ENCODE results near the gene SOAT1. TPM values are rescaled to one million over a fixed set of nuclear protein-coding genes. Genes with fewer than 3 reads are reported as not detected.

The SOAT1 gene
- total and polyA plus RNA-seq, 2 experiments from 2014 or later = 20.8 to 28.9 TPM

DNA sequence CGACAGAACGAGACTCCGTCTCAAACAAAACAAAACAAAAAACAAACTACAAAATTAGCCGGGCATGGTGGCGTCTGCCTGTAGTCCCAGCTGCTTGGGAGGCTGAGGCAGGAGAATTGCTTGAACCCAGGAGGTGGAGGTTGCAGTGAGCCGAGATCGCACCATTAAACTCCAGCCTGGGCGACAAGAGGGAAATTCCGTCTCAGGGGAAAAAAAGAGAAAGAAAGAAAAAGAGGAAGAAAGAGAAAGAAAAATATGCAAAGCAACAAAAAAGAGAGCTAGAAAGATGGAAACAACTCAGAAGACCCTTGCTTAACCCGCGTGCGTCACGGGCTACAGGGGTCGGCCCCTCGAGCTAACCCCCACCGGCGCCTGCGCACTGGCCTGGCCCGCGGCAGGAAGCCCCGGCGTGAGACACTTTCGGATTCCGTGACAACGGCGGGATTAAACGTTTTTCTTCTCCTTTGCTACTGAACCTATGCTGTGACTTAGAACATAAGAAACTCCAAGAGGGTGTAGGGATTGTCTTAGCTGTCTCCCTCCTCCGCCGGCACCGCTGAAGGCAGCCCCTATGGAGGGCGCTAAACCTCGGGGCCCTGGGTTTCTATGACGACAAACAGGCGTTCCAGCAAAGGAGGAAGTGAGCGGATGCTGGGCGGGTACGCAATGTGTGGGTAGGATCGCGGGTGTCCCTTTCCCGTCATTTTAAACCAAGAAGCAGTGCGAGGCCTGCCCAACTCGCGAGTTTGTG lies 71.9 kb downstream of the SOAT1 start, which contains the start of gene AXDND1:
Gene AXDND1, plus strand, starts transcription at position 630 of the 751 bp plus-strand sequence. CDS start 539 bp downstream, outside the sequence.
- Histone ChIP-seq H2AFZ (peak within 1 kb of the TSS; percentile 99), H3K4me3 (peak within 1 kb of the TSS; percentile 29), H4K20me1 (ENCODE audit: insufficient read depth, poor library complexity, severe bottlenecking) (no peaks in the 10 kb centered on the region), H3K36me3 (replicated peaks; ENCODE audit: insufficient read depth, low read depth) (no peaks in the 10 kb centered on the region), H3K27ac (peak within 1 kb of the TSS; percentile 94), H3K9me2 (replicated peaks; ENCODE audit: insufficient read depth) (no peaks in the 10 kb centered on the region), H3K27me3 (no peaks in the 10 kb centered on the region), H3K79me2 (no peaks in the 10 kb centered on the region), H3K4me2 (peak within 1 kb of the TSS; percentile 77), H3K9me3 (ENCODE audit: low read depth) (no peaks in the 10 kb centered on the region), H3K4me1 (ENCODE audit: insufficient read depth) (no peaks in the 10 kb centered on the region)
- no peak for TF ChIP-seq EZH2 (IDR thresholded peaks at IDR 0.05; ENCODE audit: borderline replicate concordance)
- no peak for TF ChIP-seq EZH2phosphoT487 (IDR thresholded peaks at IDR 0.05; ENCODE audit: low read depth, severe bottlenecking, unreplicated experiment)
- TF ChIP-seq, protein P1, sequence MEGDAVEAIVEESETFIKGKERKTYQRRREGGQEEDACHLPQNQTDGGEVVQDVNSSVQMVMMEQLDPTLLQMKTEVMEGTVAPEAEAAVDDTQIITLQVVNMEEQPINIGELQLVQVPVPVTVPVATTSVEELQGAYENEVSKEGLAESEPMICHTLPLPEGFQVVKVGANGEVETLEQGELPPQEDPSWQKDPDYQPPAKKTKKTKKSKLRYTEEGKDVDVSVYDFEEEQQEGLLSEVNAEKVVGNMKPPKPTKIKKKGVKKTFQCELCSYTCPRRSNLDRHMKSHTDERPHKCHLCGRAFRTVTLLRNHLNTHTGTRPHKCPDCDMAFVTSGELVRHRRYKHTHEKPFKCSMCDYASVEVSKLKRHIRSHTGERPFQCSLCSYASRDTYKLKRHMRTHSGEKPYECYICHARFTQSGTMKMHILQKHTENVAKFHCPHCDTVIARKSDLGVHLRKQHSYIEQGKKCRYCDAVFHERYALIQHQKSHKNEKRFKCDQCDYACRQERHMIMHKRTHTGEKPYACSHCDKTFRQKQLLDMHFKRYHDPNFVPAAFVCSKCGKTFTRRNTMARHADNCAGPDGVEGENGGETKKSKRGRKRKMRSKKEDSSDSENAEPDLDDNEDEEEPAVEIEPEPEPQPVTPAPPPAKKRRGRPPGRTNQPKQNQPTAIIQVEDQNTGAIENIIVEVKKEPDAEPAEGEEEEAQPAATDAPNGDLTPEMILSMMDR (IDR thresholded peaks at IDR 0.05; ENCODE audit: poor library complexity) = no peak
- DNase-seq (ENCODE audit: low spot score) = peak; percentile 90
- WGBS (ENCODE audit: low lambda C conversion rate, missing lambda C conversion rate) = 8% methylated on average over 39 of the region's 43 CpGs

DNA sequence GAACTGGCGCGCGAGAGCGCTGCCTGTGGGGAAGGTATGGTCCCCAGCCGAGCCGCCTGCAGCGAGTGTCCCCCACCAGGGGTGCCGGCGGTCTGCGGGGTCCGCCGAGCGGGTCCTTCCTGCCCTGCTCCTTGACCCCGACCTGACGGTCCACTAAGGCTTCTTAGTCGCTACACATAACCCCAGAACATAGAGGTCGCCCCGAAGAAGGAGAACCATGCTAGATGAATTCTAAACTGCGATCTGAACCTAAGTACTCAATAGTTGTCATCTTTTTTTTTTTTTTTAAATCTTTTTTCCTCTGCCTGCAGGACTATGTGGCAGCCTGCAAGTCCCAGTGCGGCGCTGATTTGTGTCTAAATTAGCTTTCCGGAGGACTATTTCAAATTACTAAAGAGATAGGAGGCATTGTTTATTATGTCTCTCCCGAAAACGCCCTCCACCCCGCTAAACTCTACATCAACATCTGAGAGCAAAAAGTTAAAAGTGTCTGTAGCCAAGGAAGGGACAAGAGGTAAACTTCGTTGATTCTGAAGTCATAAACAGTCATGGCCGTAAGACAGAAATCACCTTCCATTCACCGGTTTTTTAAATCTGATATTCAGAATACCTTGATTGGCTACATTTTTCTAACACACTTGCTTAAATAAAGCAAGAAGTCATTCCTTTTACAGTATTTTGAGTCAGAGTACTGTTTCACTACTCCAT lies 72.7 kb downstream of the SOAT1 start:
- no peaks in the 10 kb centered on the region for H3K4me1 ChIP-seq (ENCODE audit: insufficient read depth)
- TF ChIP-seq, protein P1 (IDR thresholded peaks at IDR 0.05; ENCODE audit: poor library complexity) = no peak
- TF ChIP-seq EZH2 (IDR thresholded peaks at IDR 0.05; ENCODE audit: borderline replicate concordance) = no peak
- no peak for TF ChIP-seq EZH2phosphoT487 (IDR thresholded peaks at IDR 0.05; ENCODE audit: low read depth, severe bottlenecking, unreplicated experiment)
- no peaks in the 10 kb centered on the region for H3K27me3 ChIP-seq
- no peaks in the 10 kb centered on the region for H3K79me2 ChIP-seq
- peak overlapping the region; percentile 99 for H2AFZ ChIP-seq
- H3K27ac ChIP-seq = peak overlapping the region; percentile 94
- 6% methylated on average over 28 of the region's 28 CpGs for WGBS (ENCODE audit: low lambda C conversion rate, missing lambda C conversion rate)
- H3K4me3 ChIP-seq = peak overlapping the region; percentile 29
- no peaks in the 10 kb centered on the region for H3K36me3 ChIP-seq (replicated peaks; ENCODE audit: insufficient read depth, low read depth)
- no peaks in the 10 kb centered on the region for H3K9me3 ChIP-seq (ENCODE audit: low read depth)
- H4K20me1 ChIP-seq (ENCODE audit: insufficient read depth, poor library complexity, severe bottlenecking) = no peaks in the 10 kb centered on the region
- peak overlapping the region; percentile 77 for H3K4me2 ChIP-seq
- peak; percentile 16 for DNase-seq (ENCODE audit: low spot score)
- no peaks in the 10 kb centered on the region for H3K9me2 ChIP-seq (replicated peaks; ENCODE audit: insufficient read depth)

DNA sequence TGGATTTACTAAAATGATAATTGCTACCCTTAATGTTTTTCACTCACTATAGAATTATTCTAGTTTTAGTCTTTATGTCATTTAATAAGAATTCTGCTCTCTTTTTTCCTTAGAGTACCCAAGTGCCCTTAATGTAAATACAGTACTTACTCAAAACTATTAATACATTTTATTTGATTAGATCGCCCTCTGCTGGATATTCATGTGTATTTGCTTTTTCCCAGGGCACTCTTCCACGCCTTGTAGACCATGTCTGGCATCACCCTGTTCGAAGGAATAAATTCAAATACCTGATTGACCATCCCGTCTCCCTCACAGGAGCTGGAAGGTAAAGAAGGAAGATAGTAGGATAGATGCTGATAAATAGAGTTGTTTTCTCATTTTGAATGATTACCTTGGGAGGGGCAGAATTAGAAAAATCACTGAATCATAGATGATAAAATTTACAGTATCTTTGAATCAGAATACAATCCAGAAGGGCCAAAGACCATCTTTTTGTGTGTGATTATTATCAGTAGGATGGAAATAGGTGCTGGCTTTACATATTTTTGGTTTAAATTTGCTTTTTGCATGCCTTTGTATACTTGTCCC lies 76.2 kb downstream of the SOAT1 start:
- Histone ChIP-seq H3K9me2 (replicated peaks; ENCODE audit: insufficient read depth) (no peaks in the 10 kb centered on the region), H3K27ac (no peak overlapping the region), H3K4me3 (no peak overlapping the region), H3K4me1 (ENCODE audit: insufficient read depth) (no peaks in the 10 kb centered on the region), H3K9me3 (ENCODE audit: low read depth) (no peaks in the 10 kb centered on the region), H3K4me2 (no peak overlapping the region), H3K79me2 (no peaks in the 10 kb centered on the region), H2AFZ (no peak overlapping the region), H4K20me1 (ENCODE audit: insufficient read depth, poor library complexity, severe bottlenecking) (no peaks in the 10 kb centered on the region), H3K36me3 (replicated peaks; ENCODE audit: insufficient read depth, low read depth) (no peaks in the 10 kb centered on the region), H3K27me3 (no peaks in the 10 kb centered on the region)
- no peak for TF ChIP-seq EZH2 (IDR thresholded peaks at IDR 0.05; ENCODE audit: borderline replicate concordance)
- TF ChIP-seq, protein P1 (IDR thresholded peaks at IDR 0.05; ENCODE audit: poor library complexity) = peak; percentile 83
- TF ChIP-seq EZH2phosphoT487 (IDR thresholded peaks at IDR 0.05; ENCODE audit: low read depth, severe bottlenecking, unreplicated experiment) = no peak
- DNase-seq (ENCODE audit: low spot score) = peak; percentile 81
- WGBS (ENCODE audit: low lambda C conversion rate, missing lambda C conversion rate) = 19% methylated on average over 4 of the region's 4 CpGs

Measured in hepatocyte (in vitro differentiated cells).